IMR-90 (cell line): ENCODE measurements around the gene ZRSR2. TPM values are rescaled to one million over a fixed set of nuclear protein-coding genes. Genes with fewer than 3 reads are reported as not detected.

Experiments
- ATAC-seq: fragments of 200-7000 bp; cut with Tn5 transposase; 2 replicates; pipeline ENCODE4 v1.9.1; 2020; ENCODE audit warnings: low read depth, mild to moderate bottlenecking, moderate library complexity
- BruUV-seq: library from RNA; stranded (reverse); fragments of 400-500 nt; replicated peaks from 2 replicates; lab custom pipeline; 2021; lab: Mats Ljungman, UMichigan
- CTCF ChIA-PET: fragments of 300-600 bp; formaldehyde crosslinking; extraction: SDS; loops from one replicate; lab custom pipeline; 2021; ENCODE audit warnings: antibody characterized with exemption; lab: Yijun Ruan, JAX
- POLR2A ChIA-PET: fragments of 300-600 bp; sonication (Branson Sonifier 250); formaldehyde crosslinking; loops from one replicate; lab custom pipeline; 2022; ENCODE audit warnings: antibody characterized with exemption; ENCODE audit not compliant: unreplicated experiment; lab: Charles Lee
- DNase-seq: peaks from one replicate; pipeline ENCODE4 v3.0.0; 2013
- H2AFZ ChIP-seq: replicated peaks from 2 replicates; pipeline ENCODE3; 2013; ENCODE audit warnings: low read length, mild to moderate bottlenecking; ENCODE audit not compliant: poor library complexity
- H2AK5ac ChIP-seq: 2 replicates; pipeline ENCODE4 v1.6.1; 2013; ENCODE audit warnings: low read depth, low read length, inconsistent platforms
- H2AK9ac ChIP-seq: replicated peaks from 2 replicates; pipeline ENCODE3; 2013; ENCODE audit warnings: mild to moderate bottlenecking, low read depth, low read length, moderate library complexity; ENCODE audit not compliant: poor library complexity
- H2BK120ac ChIP-seq: 2 replicates; pipeline ENCODE4 v1.6.1; 2013; ENCODE audit warnings: low read depth, low read length, inconsistent platforms
- H2BK15ac ChIP-seq: 3 replicates; pipeline ENCODE4 v1.6.1; 2013; ENCODE audit warnings: low read depth, low read length, inconsistent platforms
- H2BK20ac ChIP-seq: 2 replicates; pipeline ENCODE4 v1.6.1; 2013; ENCODE audit warnings: low read depth, mild to moderate bottlenecking, inconsistent platforms, low read length, moderate library complexity
- H2BK5ac ChIP-seq: 2 replicates; pipeline ENCODE4 v1.6.1; 2013; ENCODE audit warnings: mild to moderate bottlenecking, low read depth, low read length, inconsistent platforms; ENCODE audit not compliant: poor library complexity, severe bottlenecking
- H3K14ac ChIP-seq: replicated peaks from 2 replicates; pipeline ENCODE4 v1.6.1; 2013; ENCODE audit warnings: low read depth, low read length, inconsistent platforms
- H3K18ac ChIP-seq: 2 replicates; pipeline ENCODE4 v1.6.1; 2013; ENCODE audit warnings: low read depth, low read length, control low read depth
- H3K23ac ChIP-seq: 2 replicates; pipeline ENCODE4 v1.6.1; 2013; ENCODE audit warnings: low read depth, low read length, inconsistent platforms
- H3K27ac ChIP-seq: 2 replicates; pipeline ENCODE4 v1.5.1; 2013; ENCODE audit warnings: mild to moderate bottlenecking, control low read depth, low read length; ENCODE audit not compliant: insufficient read depth
- H3K27me3 ChIP-seq: 2 replicates; pipeline ENCODE4 v1.6.1; 2013; ENCODE audit warnings: low read length; ENCODE audit not compliant: control insufficient read depth, insufficient read depth
- H3K36me3 ChIP-seq: 2 replicates; pipeline ENCODE4 v1.6.1; 2013; ENCODE audit warnings: low read length, mixed read lengths; ENCODE audit not compliant: control insufficient read depth, insufficient read depth
- H3K4ac ChIP-seq: 2 replicates; pipeline ENCODE4 v1.6.1; 2013; ENCODE audit warnings: low read depth, low read length, inconsistent platforms
- H3K4me1 ChIP-seq: 2 replicates; pipeline ENCODE4 v1.6.1; 2013; ENCODE audit warnings: low read length, mixed read lengths; ENCODE audit not compliant: control insufficient read depth, insufficient read depth
- H3K4me2 ChIP-seq: 2 replicates; pipeline ENCODE4 v1.6.1; 2013; ENCODE audit warnings: low read depth, mild to moderate bottlenecking, control low read depth, low read length, moderate library complexity
- H3K4me3 ChIP-seq: 2 replicates; pipeline ENCODE4 v1.5.1; 2013; ENCODE audit warnings: low read depth, mild to moderate bottlenecking, control low read depth, low read length, moderate library complexity; ENCODE audit not compliant: insufficient read depth
- H3K56ac ChIP-seq: 2 replicates; pipeline ENCODE4 v1.6.1; 2013; ENCODE audit warnings: low read length, inconsistent platforms; ENCODE audit not compliant: insufficient read depth; ENCODE audit errors: extremely low read depth
- H3K79me1 ChIP-seq, 2 experiments: 2 replicates each; pipeline ENCODE4 v1.6.1; 2013; ENCODE audit warnings: low read length in 2 of 2, inconsistent platforms in 1 of 2, low read depth in 1 of 2
- H3K9ac ChIP-seq: 2 replicates; pipeline ENCODE4 v1.6.1; 2013; ENCODE audit warnings: low read depth, low read length, control low read depth
- H3K9me1 ChIP-seq: 2 replicates; pipeline ENCODE4 v1.6.1; 2013; ENCODE audit warnings: low read length, inconsistent platforms; ENCODE audit not compliant: insufficient read depth
- H3K9me3 ChIP-seq: 2 replicates; pipeline ENCODE4 v1.6.1; 2013; ENCODE audit warnings: low read length; ENCODE audit not compliant: control insufficient read depth, insufficient read depth
- H4K20me1 ChIP-seq: 2 replicates; pipeline ENCODE4 v1.6.1; 2013; ENCODE audit warnings: low read length, inconsistent platforms; ENCODE audit not compliant: insufficient read depth
- H4K5ac ChIP-seq: 2 replicates; pipeline ENCODE4 v1.6.1; 2013; ENCODE audit warnings: mild to moderate bottlenecking, low read depth, low read length, control low read depth
- H4K8ac ChIP-seq, 2 experiments: 2 replicates each; pipeline ENCODE4 v1.6.1; 2013; ENCODE audit warnings: low read depth in 2 of 2, low read length in 2 of 2, control low read depth in 1 of 2, inconsistent platforms in 1 of 2
- H4K91ac ChIP-seq: 2 replicates; pipeline ENCODE4 v1.6.1; 2013; ENCODE audit warnings: low read depth, low read length, inconsistent platforms; ENCODE audit not compliant: insufficient read depth
- BHLHE40 ChIP-seq: fragments of 150-350 bp; IDR thresholded peaks from 2 replicates; pipeline ENCODE4 v1.6.1; 2016; ENCODE audit warnings: mild to moderate bottlenecking, low read depth, low read length
- CEBPB ChIP-seq: IDR thresholded peaks from 2 replicates; pipeline ENCODE4 v1.6.1; 2012; ENCODE audit warnings: low read depth, low read length, improper control_type of control experiment
- CHD1 ChIP-seq: IDR thresholded peaks from 2 replicates; pipeline ENCODE4 v1.6.1; 2012; ENCODE audit warnings: low read depth, low read length, improper control_type of control experiment
- CTCF ChIP-seq: conservative IDR thresholded peaks from 2 replicates; pipeline ENCODE4 v1.5.1; 2012; ENCODE audit warnings: mild to moderate bottlenecking, low read depth, low read length, improper control_type of control experiment
- ELK1 ChIP-seq: fragments of 150-350 bp; IDR thresholded peaks from 2 replicates; pipeline ENCODE4 v1.6.1; 2016; ENCODE audit warnings: low read depth, mild to moderate bottlenecking, low read length, moderate library complexity, borderline replicate concordance
- FOS ChIP-seq: fragments of 150-350 bp; IDR thresholded peaks from 2 replicates; pipeline ENCODE4 v1.6.1; 2016; ENCODE audit warnings: low read depth, low read length
- MAFK ChIP-seq: IDR thresholded peaks from 2 replicates; pipeline ENCODE4 v1.6.1; 2012; ENCODE audit warnings: low read depth, low read length, improper control_type of control experiment
- MAZ ChIP-seq: IDR thresholded peaks from 2 replicates; pipeline ENCODE4 v1.6.1; 2012; ENCODE audit warnings: low read depth, mild to moderate bottlenecking, low read length, improper control_type of control experiment, moderate library complexity, borderline replicate concordance
- MXI1 ChIP-seq: IDR thresholded peaks from 2 replicates; pipeline ENCODE4 v1.6.1; 2012; ENCODE audit warnings: low read depth, mild to moderate bottlenecking, low read length, moderate library complexity, borderline replicate concordance
- NFE2L2 ChIP-seq: fragments of 150-350 bp; IDR thresholded peaks from 2 replicates; pipeline ENCODE4 v1.6.1; 2016; ENCODE audit warnings: low read depth, mild to moderate bottlenecking, low read length
- POLR2A ChIP-seq: IDR thresholded peaks from 2 replicates; pipeline ENCODE4 v1.6.1; 2012; ENCODE audit warnings: mild to moderate bottlenecking, low read depth, low read length
- RAD21 ChIP-seq: IDR thresholded peaks from 2 replicates; pipeline ENCODE4 v1.6.1; 2012; ENCODE audit warnings: low read length, improper control_type of control experiment
- RCOR1 ChIP-seq: IDR thresholded peaks from 2 replicates; pipeline ENCODE4 v1.6.1; 2012; ENCODE audit warnings: mild to moderate bottlenecking, low read length, improper control_type of control experiment; ENCODE audit not compliant: insufficient replicate concordance
- SMC3 ChIP-seq: fragments of 150-350 bp; IDR thresholded peaks from 2 replicates; pipeline ENCODE4 v1.6.1; 2016; ENCODE audit warnings: low read depth, mild to moderate bottlenecking, antibody characterized with exemption, low read length, moderate library complexity
- WGBS, 2 experiments: methylation state at CpG; one replicate each; pipeline versions ENCODE4 v1.1.5 to v1.1.7; 2013; ENCODE audit warnings: missing lambda C conversion rate in 2 of 2; ENCODE audit not compliant: insufficient read length in 1 of 2; ENCODE audit errors: extremely low coverage in 2 of 2; 5-methylcytosine and 5-hydroxymethylcytosine counted together
- dilution Hi-C: fragments of 300-500 bp; cut with HindIII; formaldehyde crosslinking; loops from one replicate; pipeline ENCODE4 v1.14.3; 2018; ENCODE audit warnings: low sequenced_read_pairs; ENCODE audit not compliant: unreplicated experiment
- in situ Hi-C: fragments of 300-500 bp; cut with MboI; formaldehyde crosslinking; loops from 3 replicates; pipeline ENCODE4 v1.14.3; 2019; ENCODE audit warnings: low sequenced_read_pairs, inconsistent platforms, mixed read lengths
- intact Hi-C: fragments of 100-400 bp; cut with micrococcal nuclease; formaldehyde crosslinking; loops from 2 replicates; pipeline ENCODE4 v1.10.0; 2022
- polyA plus RNA-seq, 3 experiments: library from polyadenylated mRNA; depleted of rRNA; stranded (reverse); fragments of >200 nt; gene quantifications; 2 replicates each; pipeline ENCODE4 v1.2.3, GENCODE V29; 2012; ENCODE audit warnings: low replicate concordance in 1 of 3
- total RNA-seq: library from RNA; depleted of rRNA; stranded (reverse); fragments of >200 nt; gene quantifications from 2 replicates; pipeline ENCODE4 v1.2.3, GENCODE V29; 2012

ZRSR2 gene
- total and polyA plus RNA-seq, 2 of the 4 experiments (the other 2 are of a cell fraction), result 4.7 to 11.3 TPM

- H3K18ac ChIP-seq, result peak overlapping the region; percentile 6; the same call in 1 of the 2 replicates
- no CpG with 5 or more reads among the region's 15 CpGs for WGBS, 2 experiments
- peak overlapping the region; percentile 70 for H3K56ac ChIP-seq
- H3K4me1 ChIP-seq, result no peaks in the 10 kb centered on the region; the same call in 1 of the 2 replicates
- H3K4me3 ChIP-seq, result peak overlapping the region; percentile 77
- dilution Hi-C loops (no loop called here), intact Hi-C loops (loop anchor here (2.0 kb wide), 2 partner anchors 64 to 104 kb away; partner anchors contain the start of gene AP1S2), in situ Hi-C loops (no loop called here)
- peak overlapping the region; percentile 30; the same call in 1 of the 2 replicates for H2AK5ac ChIP-seq
- H3K27ac ChIP-seq, result peak overlapping the region; percentile 61
- BruUV-seq, result no TSS peak
- peak overlapping the region; percentile 69 for H2BK5ac ChIP-seq
- no peak for TF ChIP-seq RCOR1
- TF ChIP-seq FOS, result no peak
- no peak for TF ChIP-seq POLR2A
- no peak for TF ChIP-seq MAZ
- TF ChIP-seq BHLHE40, result no peak
- no peak for TF ChIP-seq ELK1
- TF ChIP-seq CTCF, result no peak
- TF ChIP-seq CEBPB, result no peak
- no peak for TF ChIP-seq RAD21
- TF ChIP-seq NFE2L2, result no peak
- TF ChIP-seq MAFK, result no peak
- no peak for TF ChIP-seq CHD1
- TF ChIP-seq MXI1, result no peak
- TF ChIP-seq SMC3, result no peak
- peak overlapping the region; percentile 96 for H2AK9ac ChIP-seq
- H3K4ac ChIP-seq, result peak overlapping the region; percentile 82; the same call in 1 of the 2 replicates
- H3K9ac ChIP-seq, result peak overlapping the region; percentile 64
- no peaks in the 10 kb centered on the region for H3K27me3 ChIP-seq
- no peaks in the 10 kb centered on the region for H3K9me3 ChIP-seq
- DNase-seq (peak; percentile 6), ATAC-seq (peak; percentile 38)
- H2AFZ ChIP-seq, result peak overlapping the region; percentile 99
- peak overlapping the region; percentile 37 for H4K5ac ChIP-seq
- H3K79me1 ChIP-seq, result peaks cover 0 to 12% of the 10 kb centered on the region in 2 experiments
- POLR2A ChIA-PET, result no interaction called here
- H2BK15ac ChIP-seq, result no peak overlapping the region
- no peaks in the 10 kb centered on the region for H3K9me1 ChIP-seq
- CTCF ChIA-PET, result no interaction called here
- peak overlapping the region; percentile 89 for H3K4me2 ChIP-seq
- no peak overlapping the region for H2BK20ac ChIP-seq
- peak overlapping the region; percentile 37; the same call in 1 of the 2 replicates for H2BK120ac ChIP-seq
- H4K20me1 ChIP-seq, result no peaks in the 10 kb centered on the region
- peak overlapping the region; percentile 82 for H3K14ac ChIP-seq
- peak overlapping the region; percentile 81 for H3K23ac ChIP-seq
- H4K91ac ChIP-seq, result peak overlapping the region; percentile 67
- peak overlapping the region; percentile 89 to 90 for H4K8ac ChIP-seq
- peaks cover 1% of the 10 kb centered on the region; the same call in 1 of the 2 replicates for H3K36me3 ChIP-seq
Measured at GRCh38 chrX:15790769-15791290, 546 bp downstream of the ZRSR2 start.
